HEK293 (cell line): Measurements from ENCODE around the gene BEND7.

Experiments
- GFI1B ChIP-seq: fragments of 450-650 bp; formaldehyde crosslinking; IDR thresholded peaks from 2 replicates; pipeline ENCODE4 v1.5.1; 2016; ENCODE audit warnings: missing biosample characterization, missing genetic modification characterization
- ZBTB1 ChIP-seq: fragments of 450-650 bp; formaldehyde crosslinking; IDR thresholded peaks from 2 replicates; pipeline ENCODE4 v1.5.1; 2016; ENCODE audit warnings: missing biosample characterization, missing genetic modification characterization
- ZBTB8A ChIP-seq: fragments of 450-650 bp; formaldehyde crosslinking; IDR thresholded peaks from 2 replicates; pipeline ENCODE4 v1.5.1; 2016; ENCODE audit warnings: missing biosample characterization, missing genetic modification characterization
- ZEB2 ChIP-seq: fragments of 450-650 bp; formaldehyde crosslinking; IDR thresholded peaks from 2 replicates; pipeline ENCODE4 v1.5.1; 2016; ENCODE audit warnings: missing biosample characterization, missing genetic modification characterization
- ZNF10 ChIP-seq: fragments of 450-650 bp; formaldehyde crosslinking; IDR thresholded peaks from 2 replicates; pipeline ENCODE4 v1.5.1; 2017; ENCODE audit warnings: missing biosample characterization, missing genetic modification characterization
- ZNF146 ChIP-seq: fragments of 450-650 bp; formaldehyde crosslinking; IDR thresholded peaks from 2 replicates; pipeline ENCODE4 v1.5.1; 2016; ENCODE audit warnings: missing biosample characterization, missing genetic modification characterization
- ZNF23 ChIP-seq: fragments of 450-650 bp; formaldehyde crosslinking; IDR thresholded peaks from 2 replicates; pipeline ENCODE4 v1.5.1; 2016; ENCODE audit warnings: missing biosample characterization, missing genetic modification characterization, borderline replicate concordance
- ZNF24 ChIP-seq: fragments of 450-650 bp; formaldehyde crosslinking; IDR thresholded peaks from 2 replicates; pipeline ENCODE4 v1.5.1; 2016; ENCODE audit warnings: missing biosample characterization, missing genetic modification characterization
- ZNF391 ChIP-seq: fragments of 450-650 bp; formaldehyde crosslinking; IDR thresholded peaks from 2 replicates; pipeline ENCODE4 v1.5.1; 2016; ENCODE audit warnings: low read depth, missing biosample characterization, missing genetic modification characterization, borderline replicate concordance
- ZNF629 ChIP-seq: fragments of 450-650 bp; formaldehyde crosslinking; IDR thresholded peaks from 2 replicates; pipeline ENCODE4 v1.5.1; 2017; ENCODE audit warnings: missing biosample characterization, missing genetic modification characterization
- TF ChIP-seq, protein P1 (sequence below): fragments of 450-650 bp; formaldehyde crosslinking; IDR thresholded peaks from 2 replicates; pipeline ENCODE4 v1.5.1; 2016; ENCODE audit warnings: missing biosample characterization, missing genetic modification characterization
- TF ChIP-seq, protein P2 (sequence below): fragments of 450-650 bp; formaldehyde crosslinking; IDR thresholded peaks from 2 replicates; pipeline ENCODE4 v1.5.1; 2016; ENCODE audit warnings: missing biosample characterization, missing genetic modification characterization
- TF ChIP-seq, protein P3 (sequence below): fragments of 450-650 bp; formaldehyde crosslinking; IDR thresholded peaks from 2 replicates; pipeline ENCODE4 v1.5.1; 2016; ENCODE audit warnings: missing biosample characterization, missing genetic modification characterization
- TF ChIP-seq, protein P4 (sequence below): fragments of 450-650 bp; formaldehyde crosslinking; IDR thresholded peaks from 2 replicates; pipeline ENCODE4 v1.5.1; 2016; ENCODE audit warnings: missing biosample characterization, missing genetic modification characterization, low read depth

DNA sequence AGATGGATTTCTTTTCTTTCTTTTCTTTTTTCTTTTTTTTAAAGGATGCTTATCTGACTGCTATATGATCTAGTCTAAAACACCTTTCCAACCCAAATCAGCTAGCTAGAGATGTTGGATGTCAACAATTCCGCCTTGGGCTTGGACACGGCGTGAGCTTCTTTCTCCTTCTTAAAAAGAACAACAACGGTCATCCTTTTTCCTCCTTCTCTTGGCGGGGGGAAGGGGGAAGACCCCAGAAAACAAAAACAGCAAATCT, 1.0 kb downstream of the BEND7 start:
- TF ChIP-seq, protein P1, sequence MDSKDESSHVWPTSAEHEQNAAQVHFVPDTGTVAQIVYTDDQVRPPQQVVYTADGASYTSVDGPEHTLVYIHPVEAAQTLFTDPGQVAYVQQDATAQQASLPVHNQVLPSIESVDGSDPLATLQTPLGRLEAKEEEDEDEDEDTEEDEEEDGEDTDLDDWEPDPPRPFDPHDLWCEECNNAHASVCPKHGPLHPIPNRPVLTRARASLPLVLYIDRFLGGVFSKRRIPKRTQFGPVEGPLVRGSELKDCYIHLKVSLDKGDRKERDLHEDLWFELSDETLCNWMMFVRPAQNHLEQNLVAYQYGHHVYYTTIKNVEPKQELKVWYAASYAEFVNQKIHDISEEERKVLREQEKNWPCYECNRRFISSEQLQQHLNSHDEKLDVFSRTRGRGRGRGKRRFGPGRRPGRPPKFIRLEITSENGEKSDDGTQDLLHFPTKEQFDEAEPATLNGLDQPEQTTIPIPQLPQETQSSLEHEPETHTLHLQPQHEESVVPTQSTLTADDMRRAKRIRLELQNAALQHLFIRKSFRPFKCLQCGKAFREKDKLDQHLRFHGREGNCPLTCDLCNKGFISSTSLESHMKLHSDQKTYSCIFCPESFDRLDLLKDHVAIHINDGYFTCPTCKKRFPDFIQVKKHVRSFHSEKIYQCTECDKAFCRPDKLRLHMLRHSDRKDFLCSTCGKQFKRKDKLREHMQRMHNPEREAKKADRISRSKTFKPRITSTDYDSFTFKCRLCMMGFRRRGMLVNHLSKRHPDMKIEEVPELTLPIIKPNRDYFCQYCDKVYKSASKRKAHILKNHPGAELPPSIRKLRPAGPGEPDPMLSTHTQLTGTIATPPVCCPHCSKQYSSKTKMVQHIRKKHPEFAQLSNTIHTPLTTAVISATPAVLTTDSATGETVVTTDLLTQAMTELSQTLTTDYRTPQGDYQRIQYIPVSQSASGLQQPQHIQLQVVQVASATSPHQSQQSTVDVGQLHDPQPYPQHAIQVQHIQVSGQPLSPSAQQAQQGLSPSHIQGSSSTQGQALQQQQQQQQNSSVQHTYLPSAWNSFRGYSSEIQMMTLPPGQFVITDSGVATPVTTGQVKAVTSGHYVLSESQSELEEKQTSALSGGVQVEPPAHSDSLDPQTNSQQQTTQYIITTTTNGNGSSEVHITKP (tag by site-specific recombination) = no peak
- no peak for TF ChIP-seq ZNF10 (tag by site-specific recombination)
- TF ChIP-seq ZNF24 (tag by site-specific recombination) = no peak
- TF ChIP-seq ZEB2 (tag by site-specific recombination) = no peak
- no peak for TF ChIP-seq GFI1B (tag by site-specific recombination)
- no peak for TF ChIP-seq ZNF629 (tag by site-specific recombination)
- TF ChIP-seq ZNF23 (tag by site-specific recombination) = no peak
- TF ChIP-seq, protein P2, sequence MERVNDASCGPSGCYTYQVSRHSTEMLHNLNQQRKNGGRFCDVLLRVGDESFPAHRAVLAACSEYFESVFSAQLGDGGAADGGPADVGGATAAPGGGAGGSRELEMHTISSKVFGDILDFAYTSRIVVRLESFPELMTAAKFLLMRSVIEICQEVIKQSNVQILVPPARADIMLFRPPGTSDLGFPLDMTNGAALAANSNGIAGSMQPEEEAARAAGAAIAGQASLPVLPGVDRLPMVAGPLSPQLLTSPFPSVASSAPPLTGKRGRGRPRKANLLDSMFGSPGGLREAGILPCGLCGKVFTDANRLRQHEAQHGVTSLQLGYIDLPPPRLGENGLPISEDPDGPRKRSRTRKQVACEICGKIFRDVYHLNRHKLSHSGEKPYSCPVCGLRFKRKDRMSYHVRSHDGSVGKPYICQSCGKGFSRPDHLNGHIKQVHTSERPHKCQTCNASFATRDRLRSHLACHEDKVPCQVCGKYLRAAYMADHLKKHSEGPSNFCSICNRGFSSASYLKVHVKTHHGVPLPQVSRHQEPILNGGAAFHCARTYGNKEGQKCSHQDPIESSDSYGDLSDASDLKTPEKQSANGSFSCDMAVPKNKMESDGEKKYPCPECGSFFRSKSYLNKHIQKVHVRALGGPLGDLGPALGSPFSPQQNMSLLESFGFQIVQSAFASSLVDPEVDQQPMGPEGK = no peak; the same call in 1 of the 2 replicates
- TF ChIP-seq, protein P3, sequence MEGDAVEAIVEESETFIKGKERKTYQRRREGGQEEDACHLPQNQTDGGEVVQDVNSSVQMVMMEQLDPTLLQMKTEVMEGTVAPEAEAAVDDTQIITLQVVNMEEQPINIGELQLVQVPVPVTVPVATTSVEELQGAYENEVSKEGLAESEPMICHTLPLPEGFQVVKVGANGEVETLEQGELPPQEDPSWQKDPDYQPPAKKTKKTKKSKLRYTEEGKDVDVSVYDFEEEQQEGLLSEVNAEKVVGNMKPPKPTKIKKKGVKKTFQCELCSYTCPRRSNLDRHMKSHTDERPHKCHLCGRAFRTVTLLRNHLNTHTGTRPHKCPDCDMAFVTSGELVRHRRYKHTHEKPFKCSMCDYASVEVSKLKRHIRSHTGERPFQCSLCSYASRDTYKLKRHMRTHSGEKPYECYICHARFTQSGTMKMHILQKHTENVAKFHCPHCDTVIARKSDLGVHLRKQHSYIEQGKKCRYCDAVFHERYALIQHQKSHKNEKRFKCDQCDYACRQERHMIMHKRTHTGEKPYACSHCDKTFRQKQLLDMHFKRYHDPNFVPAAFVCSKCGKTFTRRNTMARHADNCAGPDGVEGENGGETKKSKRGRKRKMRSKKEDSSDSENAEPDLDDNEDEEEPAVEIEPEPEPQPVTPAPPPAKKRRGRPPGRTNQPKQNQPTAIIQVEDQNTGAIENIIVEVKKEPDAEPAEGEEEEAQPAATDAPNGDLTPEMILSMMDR (tag by site-specific recombination) = no peak
- TF ChIP-seq ZNF391 = no peak
- TF ChIP-seq ZBTB1 (tag by site-specific recombination) = no peak
- no peak for TF ChIP-seq ZNF146 (tag by site-specific recombination)
- TF ChIP-seq, protein P4, sequence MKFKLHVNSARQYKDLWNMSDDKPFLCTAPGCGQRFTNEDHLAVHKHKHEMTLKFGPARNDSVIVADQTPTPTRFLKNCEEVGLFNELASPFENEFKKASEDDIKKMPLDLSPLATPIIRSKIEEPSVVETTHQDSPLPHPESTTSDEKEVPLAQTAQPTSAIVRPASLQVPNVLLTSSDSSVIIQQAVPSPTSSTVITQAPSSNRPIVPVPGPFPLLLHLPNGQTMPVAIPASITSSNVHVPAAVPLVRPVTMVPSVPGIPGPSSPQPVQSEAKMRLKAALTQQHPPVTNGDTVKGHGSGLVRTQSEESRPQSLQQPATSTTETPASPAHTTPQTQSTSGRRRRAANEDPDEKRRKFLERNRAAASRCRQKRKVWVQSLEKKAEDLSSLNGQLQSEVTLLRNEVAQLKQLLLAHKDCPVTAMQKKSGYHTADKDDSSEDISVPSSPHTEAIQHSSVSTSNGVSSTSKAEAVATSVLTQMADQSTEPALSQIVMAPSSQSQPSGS (tag by site-specific recombination) = no peak
- no peak for TF ChIP-seq ZBTB8A (tag by site-specific recombination)
